MM.1S (cell line): ENCODE results near the gene GPR83.

Experiments used
- DNase-seq: peaks from one replicate; pipeline ENCODE4 v3.0.0-alpha.2; 2015
- H2AFZ ChIP-seq: fragments of 300-600 bp; sonication (generic); 2 replicates; pipeline ENCODE4 v1.6.0; 2016; ENCODE audit warnings: antibody characterized with exemption, low read length
- H3F3A ChIP-seq: fragments of 300-600 bp; sonication (generic); 2 replicates; pipeline ENCODE4 v1.6.1; 2016; ENCODE audit warnings: mild to moderate bottlenecking, antibody characterized with exemption, low read length, moderate library complexity, mixed read lengths; ENCODE audit not compliant: insufficient read depth
- H3K27ac ChIP-seq: fragments of 300-600 bp; sonication (generic); 2 replicates; pipeline ENCODE4 v1.5.1; 2016; ENCODE audit warnings: mild to moderate bottlenecking, low read length
- H3K27me3 ChIP-seq: fragments of 300-600 bp; sonication (generic); replicated peaks from 2 replicates; pipeline ENCODE4 v1.6.0; 2016; ENCODE audit warnings: low read length; ENCODE audit not compliant: insufficient read depth
- H3K36me3 ChIP-seq: fragments of 300-600 bp; sonication (generic); replicated peaks from 2 replicates; pipeline ENCODE4 v1.6.1; 2016; ENCODE audit warnings: mild to moderate bottlenecking, low read length, mixed read lengths; ENCODE audit not compliant: insufficient read depth
- H3K4me1 ChIP-seq: fragments of 300-600 bp; sonication (generic); 2 replicates; pipeline ENCODE4 v1.6.1; 2016; ENCODE audit warnings: low read length, mixed read lengths
- H3K4me2 ChIP-seq: fragments of 300-600 bp; sonication (generic); 2 replicates; pipeline ENCODE4 v1.6.0; 2016; ENCODE audit warnings: low read depth, low read length
- H3K4me3 ChIP-seq: fragments of 300-600 bp; sonication (generic); 2 replicates; pipeline ENCODE4 v1.5.1; 2016; ENCODE audit warnings: low read length, mixed read lengths
- H3K79me2 ChIP-seq: fragments of 300-600 bp; sonication (generic); 2 replicates; pipeline ENCODE4 v1.6.1; 2016; ENCODE audit warnings: mixed run types, low read length, mixed read lengths
- H3K9ac ChIP-seq: fragments of 300-600 bp; sonication (generic); 2 replicates; pipeline ENCODE4 v1.6.1; 2016; ENCODE audit warnings: low read length, mixed read lengths
- H3K9me2 ChIP-seq: fragments of 300-600 bp; sonication (generic); replicated peaks from 2 replicates; pipeline ENCODE4 v1.6.1; 2016; ENCODE audit warnings: mild to moderate bottlenecking, low read length, mixed read lengths; ENCODE audit not compliant: insufficient read depth
- H3K9me3 ChIP-seq: fragments of 300-600 bp; sonication (generic); replicated peaks from 2 replicates; pipeline ENCODE4 v1.6.1; 2016; ENCODE audit warnings: mild to moderate bottlenecking, low read length, mixed read lengths; ENCODE audit not compliant: insufficient read depth
- H4K20me1 ChIP-seq: fragments of 300-600 bp; sonication (generic); 2 replicates; pipeline ENCODE4 v1.6.1; 2016; ENCODE audit warnings: mild to moderate bottlenecking, low read length, moderate library complexity, mixed read lengths; ENCODE audit not compliant: insufficient read depth
- CTCF ChIP-seq: fragments of 300-600 bp; sonication (generic); IDR thresholded peaks from 2 replicates; pipeline ENCODE4 v1.5.1; 2016; ENCODE audit warnings: antibody characterized with exemption, low read length, mixed read lengths
- EZH2 ChIP-seq: fragments of 300-600 bp; sonication (generic); optimal IDR thresholded peaks from 2 replicates; pipeline ENCODE3; 2017; ENCODE audit warnings: low read depth, mild to moderate bottlenecking, antibody characterized with exemption, low read length, mixed read lengths
- EZH2phosphoT487 ChIP-seq: fragments of 300-600 bp; sonication (generic); IDR thresholded peaks from 2 replicates; pipeline ENCODE4 v1.6.1; 2018; ENCODE audit warnings: antibody characterized with exemption, low read length

GPR83 gene

DNA sequence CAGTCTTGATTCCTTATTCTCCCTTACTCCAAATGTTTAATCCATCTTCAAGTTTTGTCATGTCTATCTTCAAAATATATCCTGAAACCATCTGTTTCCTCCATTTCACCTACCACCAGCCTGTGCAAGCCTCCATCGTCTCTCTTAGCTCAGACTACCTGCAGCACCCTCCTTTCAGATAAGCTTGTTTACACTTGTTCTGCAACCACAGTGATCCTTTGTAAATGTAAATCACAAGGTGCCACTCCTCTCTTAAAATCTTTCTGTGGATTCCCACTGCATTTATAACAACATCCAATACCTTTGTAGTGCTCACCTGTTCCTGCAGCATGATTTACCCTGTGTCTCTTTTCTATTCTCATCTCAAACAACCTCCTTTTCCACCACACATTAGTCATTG, 31.8 kb upstream of the GPR83 start:
- Histone ChIP-seq H3K9me2 (no peaks in the 10 kb centered on the region), H3K4me1 (no peaks in the 10 kb centered on the region), H3K9ac (no peak overlapping the region), H2AFZ (no peak overlapping the region), H3K36me3 (peaks cover 1% of the 10 kb centered on the region; the same call in 1 of the 2 replicates), H3K4me2 (no peak overlapping the region), H3K27me3 (no peaks in the 10 kb centered on the region), H3K4me3 (no peak overlapping the region), H4K20me1 (no peaks in the 10 kb centered on the region), H3F3A (no peaks in the 10 kb centered on the region), H3K9me3 (no peaks in the 10 kb centered on the region), H3K27ac (no peak overlapping the region), H3K79me2 (no peaks in the 10 kb centered on the region)
- DNase-seq, result no peak
- no peak for TF ChIP-seq CTCF
- TF ChIP-seq EZH2, result no peak
- no peak for TF ChIP-seq EZH2phosphoT487

DNA sequence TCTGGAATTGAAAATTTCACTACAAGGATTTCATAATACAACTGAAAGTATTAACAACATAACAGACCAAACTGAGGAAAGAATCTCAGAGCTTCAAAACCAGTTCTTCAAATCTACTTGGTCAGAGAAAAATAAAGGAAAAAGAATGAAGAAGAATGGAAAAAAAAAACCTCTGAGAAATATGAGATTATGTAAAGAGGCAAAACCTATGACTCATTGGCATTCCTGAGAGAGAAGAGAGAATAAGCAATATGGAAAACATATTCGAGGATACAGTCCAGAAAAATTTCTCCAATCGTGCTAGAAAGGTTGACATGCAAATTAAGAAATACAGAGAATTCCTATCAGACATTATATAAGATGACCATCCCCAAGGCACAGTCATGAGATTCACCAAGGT, 23.4 kb upstream of the GPR83 start:
- peaks cover 3% of the 10 kb centered on the region for H3K79me2 ChIP-seq

GRCh38 chr11:94424011-94424410, 22.8 kb upstream of the GPR83 start:
- no peak overlapping the region for H3K9ac ChIP-seq
- no peaks in the 10 kb centered on the region for H3K9me2 ChIP-seq
- no peak for DNase-seq
- peaks cover 3% of the 10 kb centered on the region for H3K79me2 ChIP-seq
- H3K36me3 ChIP-seq, result 0 out of 2 replicates have a peak, but pooled peaks cover 5% of the 10 kb centered on the region
- TF ChIP-seq EZH2 (no peak), EZH2phosphoT487 (no peak), CTCF (no peak)
- H3K4me3 ChIP-seq, result no peak overlapping the region
- H3K4me1 ChIP-seq, result no peaks in the 10 kb centered on the region
- no peaks in the 10 kb centered on the region for H3K9me3 ChIP-seq
- H2AFZ ChIP-seq, result no peak overlapping the region
- H3K27ac ChIP-seq, result no peak overlapping the region
- H3F3A ChIP-seq, result no peaks in the 10 kb centered on the region
- H3K4me2 ChIP-seq, result no peak overlapping the region
- no peaks in the 10 kb centered on the region for H3K27me3 ChIP-seq
- no peaks in the 10 kb centered on the region for H4K20me1 ChIP-seq

More for the DNA sequence above, 23.4 kb upstream of the GPR83 start:
- H3K9me3 ChIP-seq, result no peaks in the 10 kb centered on the region
- no peaks in the 10 kb centered on the region for H3K4me1 ChIP-seq
- no peaks in the 10 kb centered on the region for H4K20me1 ChIP-seq
- no peak overlapping the region for H2AFZ ChIP-seq
- H3K27ac ChIP-seq, result no peak overlapping the region
- no peaks in the 10 kb centered on the region for H3K27me3 ChIP-seq
- H3F3A ChIP-seq, result no peaks in the 10 kb centered on the region
- no peak overlapping the region for H3K4me3 ChIP-seq
- no peaks in the 10 kb centered on the region for H3K9me2 ChIP-seq
- 0 out of 2 replicates have a peak, but pooled peaks cover 5% of the 10 kb centered on the region for H3K36me3 ChIP-seq
- no peak overlapping the region for H3K4me2 ChIP-seq
- DNase-seq, result no peak
- no peak for TF ChIP-seq EZH2phosphoT487
- no peak overlapping the region for H3K9ac ChIP-seq

- DNase-seq, result no peak
- H3K9ac ChIP-seq, result no peak overlapping the region
- H3K27me3 ChIP-seq, result no peaks in the 10 kb centered on the region
- H3K9me3 ChIP-seq, result no peaks in the 10 kb centered on the region
- H3K4me2 ChIP-seq, result no peak overlapping the region
- H3F3A ChIP-seq, result no peaks in the 10 kb centered on the region
- no peaks in the 10 kb centered on the region for H3K4me1 ChIP-seq
- H4K20me1 ChIP-seq, result no peaks in the 10 kb centered on the region
- H3K36me3 ChIP-seq, result 0 out of 2 replicates have a peak, but pooled peaks cover 5% of the 10 kb centered on the region
- H3K9me2 ChIP-seq, result no peaks in the 10 kb centered on the region
- H3K79me2 ChIP-seq, result peaks cover 3% of the 10 kb centered on the region
- no peak overlapping the region for H3K4me3 ChIP-seq
- H2AFZ ChIP-seq, result no peak overlapping the region
- no peak for TF ChIP-seq EZH2
- TF ChIP-seq EZH2phosphoT487, result no peak
- TF ChIP-seq CTCF, result no peak
- H3K27ac ChIP-seq, result no peak overlapping the region
Observed at GRCh38 chr11:94423507-94423906, 22.3 kb upstream of the GPR83 start.
